ENCODE measurements around the gene MAEA.
"Not testable (repeated sequence)": the region's sequence is repeated elsewhere in the genome, so short reads cannot be mapped to it uniquely, and the experiment has no call there.

MAEA gene

DNA sequence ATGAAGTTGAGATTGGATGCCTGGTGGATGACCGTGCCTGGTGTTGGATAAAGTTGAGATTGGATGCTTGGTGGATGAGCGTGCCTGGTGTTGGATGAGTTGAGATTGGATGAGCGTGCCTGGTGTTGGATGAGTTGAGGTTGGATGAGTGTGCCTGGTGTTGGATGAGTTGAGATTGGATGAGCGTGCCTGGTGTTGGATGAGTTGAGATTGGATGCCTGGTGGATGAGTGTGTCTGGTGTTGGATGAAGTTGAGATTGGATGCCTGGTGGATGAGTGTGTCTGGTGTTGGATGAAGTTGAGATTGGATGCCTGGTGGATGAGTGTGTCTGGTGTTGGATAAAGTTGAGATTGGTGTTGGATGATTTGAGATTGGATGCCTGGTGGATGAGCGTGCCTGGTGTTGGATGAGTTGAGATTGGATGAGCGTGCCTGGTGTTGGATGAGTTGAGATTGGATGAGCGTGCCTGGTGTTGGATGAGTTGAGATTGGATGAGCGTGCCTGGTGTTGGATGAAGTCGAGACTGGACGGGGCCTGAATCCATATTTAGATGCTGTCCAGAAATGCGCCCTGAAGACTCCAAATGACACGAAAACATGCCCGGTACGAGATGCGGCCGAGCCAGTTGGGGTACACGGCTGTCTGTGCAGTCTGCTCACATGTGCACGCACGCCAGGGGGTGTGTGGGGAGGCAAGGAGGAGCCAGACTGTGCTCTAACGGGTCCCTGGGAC is 34.9 kb downstream of the MAEA start:
- not testable (repeated sequence) for DNase-seq

DNA sequence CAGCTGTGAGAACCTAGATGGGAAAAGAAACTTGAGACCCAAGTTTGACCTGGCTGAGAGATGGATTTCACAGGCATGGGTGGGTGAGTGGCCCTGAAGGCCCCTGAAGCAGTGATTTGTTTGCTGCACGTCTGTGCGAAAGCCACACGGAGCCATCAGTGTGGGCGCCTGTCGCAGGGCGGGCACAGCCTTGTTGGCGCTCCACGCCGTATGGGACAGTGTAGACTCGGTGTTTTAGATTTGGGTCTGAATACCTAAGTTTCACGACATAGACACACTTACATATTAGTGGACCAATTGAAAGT is 35.4 kb downstream of the MAEA start:
- no peak for DNase-seq

DNA sequence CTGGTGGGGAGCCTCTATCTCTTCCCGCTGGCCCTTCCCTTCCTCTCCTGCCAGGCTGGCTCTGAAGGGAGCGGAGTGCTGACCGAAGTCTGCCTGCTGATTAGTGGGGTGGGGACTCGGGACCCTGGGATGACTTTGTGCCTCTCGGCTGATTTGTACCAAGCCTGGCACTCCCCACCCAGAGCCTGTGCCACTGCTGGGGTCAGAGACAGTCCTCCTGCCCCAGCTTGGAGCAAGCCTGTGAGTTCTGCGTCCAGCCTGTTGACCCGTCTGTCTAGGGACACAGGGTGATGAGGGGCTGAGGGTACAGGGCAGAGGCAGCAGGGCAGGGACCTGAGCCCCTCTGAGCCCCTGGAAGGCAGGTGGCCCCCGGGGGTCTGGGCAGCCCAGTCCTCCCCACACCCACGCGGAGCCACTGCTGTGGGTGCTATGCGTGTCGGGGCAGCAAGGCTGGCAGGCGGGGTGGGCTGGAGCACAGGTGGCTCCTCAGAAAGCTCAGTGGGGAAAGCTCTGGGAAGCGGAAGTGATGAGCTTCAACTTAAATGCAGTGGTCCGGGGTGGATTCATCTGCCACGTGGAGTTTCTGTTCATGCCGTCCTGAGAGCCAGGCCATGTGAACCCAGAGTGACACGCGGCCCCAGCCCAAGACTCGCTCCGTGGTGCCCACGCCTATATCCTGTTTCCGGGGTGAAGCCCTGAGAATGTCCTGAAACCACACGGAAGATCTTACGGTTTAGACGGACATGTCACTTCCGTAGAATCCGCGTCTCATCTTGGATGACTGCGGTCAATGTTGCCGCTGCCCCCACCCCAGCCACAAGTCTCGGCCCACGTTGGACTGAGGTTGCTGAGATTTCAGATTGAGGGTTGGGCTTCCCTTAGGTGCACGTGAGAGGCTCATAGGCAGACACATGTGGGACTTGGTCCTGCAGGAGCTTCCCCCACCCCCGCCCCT is 36.3 kb downstream of the MAEA start:
- DNase-seq = no peak

DNA sequence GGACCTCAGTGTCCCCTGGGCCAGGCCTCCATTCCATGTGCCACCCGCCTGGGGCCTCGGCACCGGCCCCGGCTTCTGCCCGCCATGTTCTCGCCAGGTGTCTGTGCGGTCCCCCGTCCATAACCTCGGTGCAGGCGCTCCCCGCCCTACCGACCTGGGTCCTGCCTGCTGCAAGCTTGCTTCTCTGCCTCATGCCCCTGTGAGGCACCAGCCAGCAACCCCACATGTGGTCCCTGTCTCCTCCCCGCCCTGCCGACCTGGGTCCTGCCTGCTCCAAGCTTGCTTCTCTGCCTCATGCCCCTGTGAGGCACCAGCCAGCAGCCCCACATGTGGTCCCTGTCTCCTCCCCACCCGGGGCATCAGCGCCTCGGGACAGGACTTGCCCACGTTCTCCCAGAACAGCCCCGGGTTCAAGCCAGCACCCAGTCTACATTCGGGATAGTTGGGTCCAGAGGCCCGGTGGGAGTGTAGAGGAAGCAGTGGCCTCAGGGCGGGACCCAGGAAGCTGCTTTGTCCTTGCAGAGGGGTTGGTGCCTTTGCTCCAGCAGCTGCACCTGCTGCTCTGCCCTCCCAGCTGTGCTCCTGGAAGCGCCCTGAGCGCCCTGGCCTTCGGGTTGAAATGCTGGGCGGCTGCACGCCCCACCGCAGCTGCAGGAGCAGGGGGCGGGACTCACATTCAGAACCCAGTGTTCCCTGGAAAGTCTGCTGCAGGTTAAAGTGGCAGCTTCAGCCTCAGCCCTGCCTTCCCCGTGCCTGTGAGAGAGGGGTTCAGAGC is 37.2 kb downstream of the MAEA start:
- no peak for DNase-seq

DNA sequence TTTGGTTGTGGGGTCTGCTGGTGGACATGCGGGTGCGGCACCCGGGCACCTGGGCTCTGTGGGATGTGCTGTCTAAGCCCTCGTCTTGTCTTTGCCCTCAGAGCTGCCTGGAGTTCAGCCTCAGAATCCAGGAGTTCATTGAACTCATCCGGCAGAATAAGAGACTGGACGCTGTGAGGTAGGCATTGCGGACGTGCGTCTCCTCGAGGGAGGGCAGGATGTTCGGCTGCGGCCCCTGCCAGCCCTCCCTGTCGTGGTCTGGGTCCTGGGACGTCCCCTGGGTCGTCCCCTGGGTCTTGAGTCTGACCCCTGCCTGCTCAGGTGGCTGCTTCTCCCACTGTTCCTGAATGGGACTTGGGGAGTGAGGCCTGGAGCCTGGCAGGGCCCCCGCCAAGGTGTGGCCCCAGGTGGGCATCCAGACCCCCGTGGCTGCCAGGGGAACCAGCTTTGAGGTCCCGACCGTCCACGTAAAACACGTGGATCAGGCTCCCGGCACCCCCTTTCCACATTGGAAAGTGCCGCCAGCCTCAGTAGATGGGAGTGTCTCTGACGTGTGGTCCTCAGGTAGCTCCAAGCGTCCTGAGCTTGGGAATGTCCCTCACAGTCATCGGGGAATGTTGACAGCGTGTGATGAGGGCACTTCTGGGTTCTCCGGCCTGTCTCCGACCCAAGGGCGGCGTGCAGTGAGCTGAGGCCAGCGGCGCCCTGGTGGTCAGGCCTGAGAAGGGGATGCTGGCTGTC is 38.0 kb downstream of the MAEA start:
- no peak for DNase-seq

DNA sequence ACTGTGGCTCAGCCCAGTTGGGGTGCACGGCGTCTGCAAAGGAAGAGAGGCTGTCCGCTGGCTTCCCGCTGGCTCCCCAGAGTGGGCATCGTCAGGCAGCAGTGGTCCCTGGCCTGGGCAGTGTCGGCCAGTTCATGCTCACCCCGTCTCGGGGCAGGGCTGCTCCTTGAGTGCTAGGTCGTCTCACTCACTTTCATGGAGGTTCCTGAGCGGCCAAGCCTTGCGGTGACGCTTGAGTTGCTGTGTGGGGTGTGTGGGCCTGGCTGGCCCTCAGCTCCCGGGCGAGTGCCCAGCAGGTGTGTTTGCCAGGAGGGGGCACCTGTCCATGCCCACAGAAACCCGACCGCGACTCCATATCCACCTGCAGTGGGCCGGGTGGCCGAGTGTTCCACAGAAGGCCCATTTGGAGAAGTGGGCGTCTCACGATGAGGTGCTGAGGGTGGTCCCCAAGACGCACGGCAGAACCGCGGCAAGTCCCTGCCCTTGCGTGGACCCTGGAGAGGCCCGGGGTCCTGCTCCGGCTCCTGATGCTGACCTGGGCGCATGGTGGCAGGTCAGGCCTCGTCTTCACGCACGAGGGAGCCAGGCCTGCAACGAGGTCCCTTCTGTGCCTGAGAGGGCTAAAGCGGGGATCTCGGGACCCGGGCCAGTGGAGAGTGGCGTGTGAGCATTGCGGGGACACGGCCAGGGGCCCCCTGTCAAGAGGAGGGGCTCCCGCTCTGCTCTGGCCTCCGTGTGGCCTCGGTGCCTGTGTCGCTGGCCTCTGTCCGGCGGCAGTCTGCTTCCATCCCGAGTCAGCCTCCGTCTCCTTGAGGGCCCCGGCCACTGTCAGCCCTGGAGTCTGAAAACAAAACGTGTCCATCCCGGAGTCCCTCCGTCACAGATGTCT is 38.8 kb downstream of the MAEA start:
- no peak for DNase-seq

DNA sequence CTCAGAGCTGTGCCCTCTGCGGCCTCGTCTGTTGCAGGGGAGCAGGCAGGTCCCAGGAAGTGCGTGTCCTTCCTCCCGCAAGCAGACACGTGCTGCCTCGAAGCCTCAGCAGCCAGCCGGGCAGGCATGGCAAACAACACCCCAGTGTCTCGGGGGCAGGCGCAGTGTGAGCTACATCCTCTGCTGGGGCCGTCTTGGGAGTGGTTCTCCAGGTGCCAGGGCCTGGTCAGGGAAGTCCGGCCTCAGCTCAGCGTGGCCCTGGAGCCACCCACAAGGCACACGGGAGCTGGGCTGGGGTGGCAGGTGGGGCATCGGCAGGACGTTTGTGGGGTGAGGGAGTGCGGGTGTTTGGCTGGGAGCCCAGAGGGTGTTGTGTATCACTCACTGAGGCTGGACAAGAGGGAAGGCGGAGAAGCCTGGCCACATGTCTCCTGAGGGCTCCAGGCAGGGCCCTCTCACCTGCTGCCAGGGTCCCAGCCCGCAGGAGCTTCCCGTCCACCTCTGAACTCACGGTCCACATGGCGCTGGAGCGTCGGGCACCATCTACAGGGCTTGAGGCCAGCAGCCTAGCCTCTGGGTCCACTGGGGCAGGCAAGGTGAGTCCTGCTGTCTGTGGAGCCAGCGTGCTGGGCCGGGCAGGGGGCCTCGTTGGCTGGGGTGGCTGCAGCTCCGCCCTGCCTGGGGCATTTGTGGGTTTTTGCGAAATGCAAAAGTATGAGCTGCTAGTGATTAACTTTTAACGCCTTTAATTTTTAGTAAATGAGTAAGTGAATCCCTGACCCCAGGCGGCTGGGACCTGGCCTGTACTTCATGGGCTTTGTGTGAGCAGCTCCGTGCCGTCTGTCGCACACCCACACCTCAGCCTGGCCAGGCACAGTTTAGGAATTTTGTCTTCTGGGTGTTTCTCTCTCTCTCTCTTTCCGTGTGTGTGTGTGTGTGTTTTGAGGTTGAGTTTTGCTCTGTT is 40.0 kb downstream of the MAEA start:
- DNase-seq = no peak

DNA sequence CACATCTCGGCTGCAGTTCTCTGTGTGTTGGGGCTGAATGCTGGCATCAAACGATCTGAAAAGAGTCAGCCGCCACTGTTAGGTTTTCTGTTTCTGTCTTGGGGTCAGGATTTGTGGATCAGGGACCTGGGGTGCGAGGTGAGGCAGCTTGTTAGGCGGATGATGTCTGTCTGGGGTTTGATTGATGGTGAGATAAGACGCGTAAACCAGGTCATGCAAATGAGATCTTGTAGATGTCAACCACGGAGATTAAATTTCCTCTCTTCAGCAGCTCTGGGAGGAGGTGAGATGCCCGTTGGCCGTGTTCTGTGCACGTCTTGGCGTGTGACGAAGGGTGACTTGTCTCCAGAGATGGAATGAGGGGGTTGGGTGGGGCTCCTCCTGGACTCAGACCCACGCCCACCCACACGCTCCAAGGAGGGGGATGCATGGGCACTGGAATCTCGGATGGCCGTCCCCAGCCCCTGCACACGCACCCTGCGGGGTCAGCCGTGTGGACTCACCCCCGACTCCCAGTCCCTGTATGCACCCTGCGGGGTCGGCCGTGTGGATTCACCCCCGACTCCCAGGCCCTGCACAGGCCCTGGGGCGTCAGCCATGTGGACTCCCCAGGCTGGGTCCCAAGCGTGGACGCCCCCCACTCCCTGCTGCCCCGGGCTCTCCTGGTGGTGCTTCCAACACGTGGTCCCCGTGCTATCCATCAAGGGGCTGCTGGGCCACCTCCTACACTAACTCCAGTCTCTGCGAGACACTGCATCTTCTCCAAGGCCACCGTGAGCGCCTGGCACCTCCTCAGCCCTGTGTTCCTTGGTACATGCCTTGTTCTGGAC is 41.3 kb downstream of the MAEA start:
- DNase-seq = no peak

DNA sequence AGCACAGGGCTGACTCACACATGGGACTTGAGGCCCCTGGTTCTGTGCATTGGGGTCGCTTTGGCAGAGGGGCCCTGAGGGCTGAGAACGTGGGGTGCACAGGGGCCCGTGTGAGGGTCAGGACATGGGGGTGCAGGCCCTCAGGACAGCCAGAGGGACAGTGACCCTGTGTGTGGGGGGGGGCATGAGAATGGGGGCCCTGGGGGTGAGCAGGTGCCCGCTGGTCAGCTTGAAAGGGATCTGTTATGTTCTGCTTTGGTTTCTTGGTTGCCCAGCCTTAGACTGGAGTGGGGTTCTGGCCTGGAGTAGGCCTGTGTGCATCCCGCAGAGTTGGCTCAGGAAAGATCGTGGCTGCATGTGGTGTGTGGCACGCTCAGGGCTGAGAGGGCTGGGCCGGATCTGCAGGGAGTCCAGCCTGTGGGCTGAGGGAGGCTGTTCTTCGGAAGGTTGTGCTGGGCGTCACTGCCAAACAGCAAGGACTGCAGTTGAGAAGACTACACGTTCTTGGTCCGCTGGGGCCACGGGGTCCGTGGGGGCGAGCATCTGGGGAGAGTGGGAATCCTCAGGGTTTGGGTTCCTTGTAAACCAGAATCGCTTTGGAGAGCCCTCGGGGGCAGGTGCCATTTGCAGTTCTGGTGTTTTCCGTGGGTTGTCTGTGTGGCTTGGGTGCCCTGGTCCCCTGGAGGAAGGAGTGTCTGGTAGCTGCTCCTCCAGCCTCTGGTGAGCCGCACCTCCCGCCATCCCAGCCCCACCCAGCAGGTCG is 42.1 kb downstream of the MAEA start:
- no peak for DNase-seq

DNA sequence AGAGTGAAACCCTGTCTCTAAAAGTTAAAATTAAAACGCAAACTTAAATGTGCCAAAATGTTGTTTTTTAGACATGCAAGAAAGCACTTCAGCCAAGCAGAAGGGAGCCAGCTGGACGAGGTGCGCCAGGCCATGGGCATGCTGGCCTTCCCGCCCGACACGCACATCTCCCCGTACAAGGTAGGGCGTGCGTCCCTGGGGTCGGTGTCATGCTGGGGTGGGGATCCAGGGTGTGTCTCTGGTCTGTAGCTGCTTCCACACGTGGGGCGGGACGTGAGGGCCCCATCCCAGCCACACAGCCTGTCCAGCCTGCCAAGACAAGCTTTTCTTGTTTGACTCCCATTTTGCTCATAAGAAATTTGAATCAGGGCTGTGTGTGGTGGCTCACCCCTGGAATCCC is 43.0 kb downstream of the MAEA start:
- no peak for DNase-seq

DNA sequence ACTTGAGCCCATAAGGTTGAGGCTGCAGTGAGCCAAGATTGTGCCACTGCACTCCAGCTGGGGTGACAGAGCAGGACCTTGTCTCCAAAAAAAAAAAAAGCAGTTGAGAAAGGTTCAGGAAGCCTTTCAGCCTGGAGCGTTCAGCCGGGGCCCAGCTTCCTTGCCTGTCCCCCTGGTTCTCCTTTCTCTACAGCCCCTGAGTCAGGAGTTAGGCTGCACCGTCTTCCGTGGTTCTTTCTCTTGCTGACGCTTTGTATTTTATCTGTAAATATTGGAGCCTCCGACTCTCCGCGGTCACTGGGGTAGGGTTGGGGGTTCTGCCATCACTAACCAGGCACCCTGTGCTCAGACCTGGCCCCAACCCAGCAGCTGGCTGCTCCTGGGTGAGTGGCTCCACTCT is 43.6 kb downstream of the MAEA start:
- no peak for DNase-seq

DNA sequence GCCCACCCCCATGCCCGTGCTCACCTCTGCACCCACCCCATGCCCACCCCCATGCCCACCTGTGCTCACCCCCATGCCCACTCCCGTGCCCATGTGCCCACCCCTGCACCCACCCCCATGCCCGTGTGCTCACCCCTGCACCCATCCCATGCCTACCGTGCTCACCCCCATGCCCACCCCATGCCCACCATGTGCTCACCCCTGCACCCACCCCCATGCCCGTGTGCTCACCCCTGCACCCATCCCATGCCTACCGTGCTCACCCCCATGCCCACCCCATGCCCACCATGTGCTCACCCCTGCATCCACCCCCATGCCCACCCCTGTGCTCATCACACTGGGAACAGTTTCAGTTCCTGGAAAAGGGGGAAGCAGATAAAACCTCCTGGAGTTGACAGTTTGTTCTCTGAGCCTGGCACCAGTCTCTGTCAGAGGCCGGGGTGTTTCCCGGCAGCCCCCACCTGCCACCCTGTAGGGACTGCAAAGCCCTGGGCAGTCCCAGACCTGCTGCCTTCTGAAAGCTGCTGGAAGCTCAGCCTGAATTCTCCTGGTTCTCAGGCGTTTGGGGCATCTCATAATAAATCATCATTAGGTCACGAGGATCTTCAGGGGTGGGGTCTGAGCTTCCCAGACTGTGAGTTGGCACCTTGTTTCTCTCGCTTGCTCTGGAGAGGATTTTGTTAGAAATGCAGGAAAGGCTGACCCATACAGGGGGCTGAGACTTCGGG is 44.3 kb downstream of the MAEA start:
- not testable (repeated sequence) for DNase-seq

DNA sequence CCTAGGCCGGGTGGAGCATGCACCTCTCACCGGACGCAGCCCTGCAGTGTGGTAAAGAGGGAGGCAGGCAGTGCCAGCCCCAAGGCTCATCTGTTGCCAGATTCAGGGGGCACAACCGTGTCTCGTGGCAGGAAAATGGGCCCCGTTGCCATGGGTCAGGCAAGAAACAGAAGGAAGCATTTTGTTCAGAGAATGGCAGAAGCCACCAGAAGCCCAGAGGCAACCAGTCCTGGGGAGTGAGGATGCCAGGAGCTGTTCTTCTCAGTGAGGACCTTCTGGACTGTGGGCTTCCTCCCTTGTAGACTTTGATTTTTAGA is 44.8 kb downstream of the MAEA start:
- DNase-seq = no peak

DNA sequence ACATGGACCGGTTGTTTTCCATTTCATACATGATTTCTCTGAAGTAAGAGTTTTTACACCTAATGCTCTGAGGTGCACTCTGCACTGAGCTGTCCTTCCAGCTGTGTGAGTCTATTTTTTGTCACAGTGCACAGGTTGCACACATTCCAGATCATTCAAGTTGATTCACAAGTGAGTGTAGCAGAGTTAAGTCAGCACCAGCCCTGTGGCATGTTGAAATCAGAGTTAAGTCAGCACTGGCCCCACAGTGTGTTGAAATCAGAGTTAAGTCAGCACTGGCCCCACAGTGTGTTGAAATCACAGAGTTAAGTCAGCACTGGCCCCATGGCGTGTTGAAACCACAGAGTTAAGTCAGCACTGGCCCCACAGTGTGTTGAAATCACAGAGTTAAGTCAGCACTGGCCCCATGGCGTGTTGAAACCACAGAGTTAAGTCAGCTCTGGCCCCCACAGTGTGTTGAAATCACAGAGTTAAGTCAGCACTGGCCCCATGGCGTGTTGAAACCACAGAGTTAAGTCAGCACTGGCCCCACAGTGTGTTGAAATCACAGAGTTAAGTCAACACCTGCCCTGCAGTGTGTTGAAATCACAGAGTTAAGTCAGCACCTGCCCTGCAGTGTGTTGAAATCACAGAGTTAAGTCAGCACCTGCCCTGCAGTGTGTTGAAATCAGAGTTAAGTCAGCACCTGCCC is 45.6 kb downstream of the MAEA start:
- not testable (repeated sequence) for DNase-seq

DNA sequence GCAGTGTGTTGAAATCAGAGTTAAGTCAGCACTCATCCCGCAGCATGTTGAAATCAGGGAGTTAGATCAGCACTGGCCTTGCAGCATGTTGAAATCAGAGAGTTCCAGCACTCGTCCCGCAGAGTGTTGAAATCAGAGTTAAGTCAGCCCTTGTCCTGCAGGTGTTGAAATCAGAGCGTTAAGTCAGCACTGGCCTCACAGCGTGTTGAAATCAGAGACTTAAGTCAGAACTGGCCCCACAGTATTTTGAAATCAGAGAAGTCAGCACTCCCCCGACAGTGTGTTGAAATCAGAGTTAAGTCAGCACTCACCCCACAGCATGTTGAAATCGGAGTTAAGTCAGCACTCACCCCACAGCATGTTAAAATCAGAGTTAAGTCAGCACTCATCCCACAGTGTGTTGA is 46.4 kb downstream of the MAEA start:
- DNase-seq = no peak

DNA sequence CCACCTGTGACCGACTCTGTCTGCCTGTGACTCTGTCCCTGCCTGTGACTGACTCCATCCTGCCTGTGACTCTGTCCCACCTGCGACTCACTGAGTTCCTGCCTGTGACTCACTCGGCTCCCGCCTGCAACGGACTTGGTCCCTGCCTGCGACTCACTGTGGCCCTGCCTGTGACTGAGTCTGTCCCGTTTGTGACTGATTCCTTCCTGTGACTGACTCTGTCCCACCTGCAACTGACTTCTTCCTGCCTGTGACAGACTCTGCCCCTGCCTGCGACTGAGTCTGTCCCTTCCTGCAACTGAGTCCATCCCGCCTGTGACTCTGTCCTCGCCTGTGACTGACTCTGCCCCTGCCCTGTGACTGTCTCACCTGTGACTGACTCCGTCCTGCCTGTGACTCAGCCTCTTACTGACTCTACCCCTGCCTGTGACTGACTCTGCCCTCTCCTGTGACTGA is 47.7 kb downstream of the MAEA start:
- no peak for DNase-seq

DNA sequence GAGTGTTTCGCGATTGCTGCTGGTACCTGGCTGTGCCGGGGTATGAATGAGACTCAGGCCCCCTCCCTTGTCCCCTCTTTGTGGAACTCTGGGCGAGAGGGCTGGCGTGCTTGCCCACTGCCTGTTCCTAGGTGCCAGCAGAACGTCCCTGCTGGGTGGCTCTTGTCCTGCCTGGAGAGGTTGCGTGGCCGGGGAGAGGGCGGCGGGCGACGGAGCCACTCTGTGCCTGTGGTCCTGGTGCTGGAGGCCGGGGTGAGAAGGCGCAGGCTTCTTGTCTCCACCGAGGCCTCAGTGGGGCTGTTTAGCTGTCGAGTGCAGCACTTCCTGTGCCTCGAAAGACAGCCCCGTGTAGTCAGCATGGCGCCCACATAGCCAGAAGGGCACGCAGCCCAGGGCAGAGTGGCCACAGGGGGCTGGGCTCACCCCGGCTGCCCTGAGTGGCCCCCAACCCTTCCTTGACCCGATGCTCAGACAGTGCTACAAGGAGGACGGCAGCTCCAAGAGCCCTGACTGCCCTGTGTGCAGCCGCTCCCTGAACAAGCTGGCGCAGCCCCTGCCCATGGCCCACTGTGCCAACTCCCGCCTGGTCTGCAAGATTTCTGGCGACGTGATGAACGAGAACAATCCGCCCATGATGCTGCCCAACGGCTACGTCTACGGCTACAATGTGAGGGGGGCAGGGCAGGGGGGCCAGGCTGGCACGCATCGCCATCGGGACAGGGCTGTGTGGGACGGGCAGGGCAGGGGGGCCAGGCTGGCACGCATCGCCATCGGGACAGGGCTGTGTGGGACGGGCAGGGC is 48.5 kb downstream of the MAEA start:
- no peak for DNase-seq

Data from NCI-H1092 treated with DMSO at 0.1 percent for 48 hours (cell line).